GM23248 (cell line): ENCODE measurements around the gene CACUL1.

Source experiments
- EZH2 ChIP-seq: fragments of 200-600 bp; sonication (generic); IDR thresholded peaks from 2 replicates; pipeline ENCODE4 v1.6.1; 2018; ENCODE audit warnings: antibody characterized with exemption, mild to moderate bottlenecking; ENCODE audit not compliant: insufficient read depth, poor library complexity, severe bottlenecking
- EZH2phosphoT487 ChIP-seq: fragments of 200-600 bp; sonication (generic); IDR thresholded peaks from 2 replicates; pipeline ENCODE4 v1.6.1; 2018; ENCODE audit warnings: antibody characterized with exemption, moderate library complexity, mild to moderate bottlenecking, low read depth; ENCODE audit not compliant: insufficient read depth

DNA sequence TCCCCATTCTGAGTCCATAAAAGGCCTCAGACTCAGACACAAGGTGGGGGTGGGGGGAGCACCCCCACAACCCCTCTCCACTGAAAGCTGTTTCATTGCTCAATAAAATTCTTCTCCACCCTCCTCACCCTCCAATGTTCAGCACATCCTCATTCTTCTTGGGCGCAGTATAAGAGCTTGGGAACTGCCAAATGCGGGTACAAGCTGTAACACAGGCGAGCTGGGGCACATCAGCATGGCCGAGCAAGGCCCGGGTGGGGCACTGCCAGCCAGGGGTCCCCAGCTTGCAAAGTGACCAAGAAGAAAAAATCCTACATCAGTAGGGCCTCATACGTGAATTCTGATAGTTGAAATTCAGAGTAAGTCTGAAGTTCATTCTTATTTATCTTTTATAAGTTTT, 50.1 kb downstream of the CACUL1 start:
- no peak for TF ChIP-seq EZH2
- no peak for TF ChIP-seq EZH2phosphoT487
